ENCODE measurements around the gene DDX50. TPM values are rescaled to one million over a fixed set of nuclear protein-coding genes. Genes with fewer than 3 reads are reported as not detected.
A peak's percentile ranks its signal among the peaks of the same experiment; 100 is the strongest.

Gene DDX50
- total RNA-seq, 4 donors from 2014 or later: 25.9 to 52.7 (median 38.3) TPM

- Histone ChIP-seq H3K4me1 (no peaks in the 10 kb centered on the region), H3K27me3 (no peaks in the 10 kb centered on the region), H3K27ac (no peak overlapping the region), H3K9me3 (no peaks in the 10 kb centered on the region), H3K4me3 (no peak overlapping the region), H3K36me3 (peaks cover 0 to 77% (median 11%) of the 10 kb centered on the region in 3 donors)
- 92 to 93% methylated on average over 11 of the region's 11 CpGs for WGBS, 2 donors
- TF ChIP-seq CTCF (IDR thresholded peaks at IDR 0.05) (no peak), POLR2A (IDR thresholded peaks at IDR 0.05) (no peak), EP300 (IDR thresholded peaks at IDR 0.05) (no peak)
- no peak for DNase-seq (ENCODE audit: low spot score in 2 of 2)
Measured at GRCh38 chr10:68982389-68982788, 81.3 kb downstream of the DDX50 start.

GRCh38 chr10:68987611-68988010, 86.5 kb downstream of the DDX50 start:
- TF ChIP-seq CTCF (IDR thresholded peaks at IDR 0.05): no peak
- TF ChIP-seq EP300 (IDR thresholded peaks at IDR 0.05): no peak
- TF ChIP-seq POLR2A (IDR thresholded peaks at IDR 0.05): no peak
- Histone ChIP-seq H3K4me1 (peaks cover 0 to 42% (median 23%) of the 10 kb centered on the region in 4 donors), H3K27ac (no peak overlapping the region), H3K9me3 (no peaks in the 10 kb centered on the region), H3K4me3 (no peak overlapping the region), H3K36me3 (peaks cover 0 to 27% (median 4%) of the 10 kb centered on the region in 3 donors), H3K27me3 (no peaks in the 10 kb centered on the region)
- 76 to 80% methylated on average over 3 of the region's 3 CpGs for WGBS, 2 donors
- no peak for DNase-seq (ENCODE audit: low spot score in 2 of 2)

GRCh38 chr10:68988530-68989316, 87.6 kb downstream of the DDX50 start, which contains the start of gene KIFBP:
Gene KIFBP (plus strand): TSS chr10:68988803. CDS start chr10:68988833, 30 bp downstream.
- peak within 1 kb of the TSS; percentile 88 to 99 (median 97) for H3K4me3 ChIP-seq
- 0 to 1% methylated on average over 38 to 56 of the region's 62 CpGs for WGBS, 2 donors
- peaks cover 0 to 53% (median 33%) of the 10 kb centered on the region in 4 donors for H3K4me1 ChIP-seq
- peak; percentile 89 to 95 for DNase-seq (ENCODE audit: low spot score in 2 of 2)
- peaks cover 0 to 16% (median 0%) of the 10 kb centered on the region in 3 donors for H3K36me3 ChIP-seq
- H3K9me3 ChIP-seq: no peaks in the 10 kb centered on the region
- H3K27ac ChIP-seq: peak within 1 kb of the TSS; percentile 69 to 93 (median 90)
- TF ChIP-seq CTCF (IDR thresholded peaks at IDR 0.05) (peak; percentile 25 to 74 (median 58)), EP300 (IDR thresholded peaks at IDR 0.05) (peak; percentile 78 to 98), POLR2A (IDR thresholded peaks at IDR 0.05) (peak; percentile 75 to 81)
- H3K27me3 ChIP-seq: no peaks in the 10 kb centered on the region

- Histone ChIP-seq H3K4me1 (peaks cover 0 to 59% (median 40%) of the 10 kb centered on the region in 4 donors), H3K36me3 (peaks cover 0 to 11% (median 0%) of the 10 kb centered on the region in 3 donors), H3K27ac (peak overlapping the region; percentile 69 to 93 (median 90)), H3K9me3 (no peaks in the 10 kb centered on the region), H3K4me3 (peak overlapping the region; percentile 88 to 99 (median 97)), H3K27me3 (no peaks in the 10 kb centered on the region)
- 15 to 16% methylated on average over 22 of the region's 22 CpGs for WGBS, 2 donors
- no peak for TF ChIP-seq CTCF (IDR thresholded peaks at IDR 0.05)
- TF ChIP-seq EP300 (IDR thresholded peaks at IDR 0.05): no peak
- TF ChIP-seq POLR2A (IDR thresholded peaks at IDR 0.05): no peak
- no peak for DNase-seq (ENCODE audit: low spot score in 2 of 2)
Measured at GRCh38 chr10:68989317-68989990, 88.3 kb downstream of the DDX50 start.

Data from tibial nerve (tissue), 4 donors.